Ishikawa (cell line): ENCODE measurements around the gene STARD10.

ENCODE experiments used
- CEBPB ChIP-seq: IDR thresholded peaks from 2 replicates; pipeline ENCODE4 v1.6.1; 2012
- CREB1 ChIP-seq: IDR thresholded peaks from 2 replicates; pipeline ENCODE4 v1.6.1; 2012; ENCODE audit warnings: low read depth
- EGR1 ChIP-seq: IDR thresholded peaks from 2 replicates; pipeline ENCODE4 v1.6.1; 2012
- EP300 ChIP-seq: IDR thresholded peaks from 2 replicates; pipeline ENCODE4 v1.6.1; 2012; ENCODE audit warnings: borderline replicate concordance
- FOXM1 ChIP-seq: IDR thresholded peaks from 2 replicates; pipeline ENCODE4 v1.6.1; 2012; ENCODE audit warnings: low read depth, borderline replicate concordance
- NFIC ChIP-seq: IDR thresholded peaks from 2 replicates; pipeline ENCODE4 v1.6.1; 2012
- RAD21 ChIP-seq: IDR thresholded peaks from 2 replicates; pipeline ENCODE4 v1.6.1; 2012; ENCODE audit warnings: low read depth
- REST ChIP-seq: IDR thresholded peaks from 2 replicates; pipeline ENCODE4 v1.6.1; 2012; ENCODE audit warnings: low read depth, mild to moderate bottlenecking
- TAF1 ChIP-seq: IDR thresholded peaks from 2 replicates; pipeline ENCODE4 v1.6.1; 2012; ENCODE audit warnings: low read depth, mild to moderate bottlenecking
- TCF12 ChIP-seq: IDR thresholded peaks from 2 replicates; pipeline ENCODE4 v1.6.1; 2012; ENCODE audit warnings: low read depth
- TEAD4 ChIP-seq: IDR thresholded peaks from 2 replicates; pipeline ENCODE4 v1.6.1; 2012
- USF1 ChIP-seq: IDR thresholded peaks from 2 replicates; pipeline ENCODE4 v1.6.1; 2012
- YY1 ChIP-seq: IDR thresholded peaks from 2 replicates; pipeline ENCODE4 v1.6.1; 2012; ENCODE audit warnings: low read depth
- ZBTB7A ChIP-seq: IDR thresholded peaks from 2 replicates; pipeline ENCODE4 v1.6.1; 2012; ENCODE audit warnings: low read depth
- TF ChIP-seq, protein P1 (sequence below): IDR thresholded peaks from 2 replicates; pipeline ENCODE4 v1.6.1; 2012

The STARD10 gene

DNA sequence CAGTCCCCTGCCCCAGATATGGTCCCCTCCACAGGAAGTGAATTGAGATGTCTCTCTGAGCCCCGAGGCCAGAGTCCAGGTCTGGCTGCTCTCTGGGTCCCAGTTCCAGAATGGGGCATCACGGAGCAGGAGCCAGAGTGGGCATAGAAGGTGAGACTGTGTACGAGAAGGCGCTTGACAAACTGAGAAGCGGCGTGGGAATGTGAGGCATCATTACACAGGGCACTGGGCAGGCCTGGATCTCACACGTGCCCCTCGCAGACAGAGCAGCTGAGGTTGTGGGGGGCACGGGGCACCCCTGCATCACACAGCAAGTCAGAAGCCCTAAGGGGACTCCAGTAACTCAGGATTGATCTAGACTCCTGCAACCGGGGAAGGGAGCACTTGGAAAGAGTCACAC lies 9.2 kb downstream of the STARD10 start:
- TF ChIP-seq TEAD4 (no peak), FOXM1 (no peak), TAF1 (no peak), RAD21 (no peak), ZBTB7A (no peak), TCF12 (no peak), EGR1 (no peak), USF1 (no peak), CREB1 (no peak), REST (no peak), NFIC (no peak), CEBPB (no peak), YY1 (no peak), EP300 (no peak)
- TF ChIP-seq, protein P1, sequence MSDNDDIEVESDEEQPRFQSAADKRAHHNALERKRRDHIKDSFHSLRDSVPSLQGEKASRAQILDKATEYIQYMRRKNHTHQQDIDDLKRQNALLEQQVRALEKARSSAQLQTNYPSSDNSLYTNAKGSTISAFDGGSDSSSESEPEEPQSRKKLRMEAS: no peak

GRCh38 chr11:72783144-72783905 lies 10.5 kb downstream of the STARD10 start:
- TF ChIP-seq TCF12 (no peak), NFIC (no peak), USF1 (no peak), EGR1 (no peak), RAD21 (no peak), CREB1 (no peak), CEBPB (no peak), ZBTB7A (no peak)
- TF ChIP-seq, protein P1: no peak

DNA sequence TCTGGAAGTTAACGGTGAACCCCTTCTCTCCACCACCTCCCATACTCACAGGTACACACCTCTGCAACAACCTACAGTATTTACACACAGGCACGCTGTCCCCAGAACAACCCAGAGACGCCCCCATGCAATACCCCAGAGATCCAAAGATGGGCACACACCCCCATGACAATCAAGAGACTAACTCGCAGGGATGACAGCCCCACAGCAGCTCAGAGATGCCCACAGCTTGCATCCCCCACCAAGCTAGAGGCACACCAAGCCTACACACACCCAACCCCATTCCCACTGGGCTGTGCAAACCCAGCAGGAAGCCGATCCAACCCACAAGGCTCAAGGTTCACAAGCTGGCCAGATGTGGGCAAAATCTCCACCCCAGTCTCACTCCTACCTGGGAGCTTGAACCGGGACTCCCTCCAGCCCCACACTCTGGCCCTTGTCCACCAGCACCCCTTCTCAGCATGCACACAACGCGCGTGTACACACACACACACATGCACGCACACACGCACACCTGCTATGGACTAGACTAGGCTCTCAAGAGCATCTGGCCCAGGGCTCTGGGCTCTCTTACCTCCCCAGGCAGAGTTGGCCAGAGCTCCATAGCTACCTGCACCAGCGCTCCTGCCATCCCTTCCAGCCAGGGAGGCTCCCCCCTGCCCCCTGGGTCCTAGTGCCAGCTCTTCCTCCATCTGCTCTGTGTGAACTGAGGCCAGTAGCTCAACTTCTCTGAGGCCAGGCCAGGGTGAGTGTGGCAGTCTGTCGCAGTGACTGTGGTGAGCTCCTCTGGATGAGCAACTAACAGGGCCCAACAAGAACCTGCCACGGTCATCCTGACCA lies 11.5 kb downstream of the STARD10 start:
- no peak for TF ChIP-seq USF1
- TF ChIP-seq, protein P1: 0 out of 2 replicates have a peak, but pooled peaks have one; percentile 19
- no peak for TF ChIP-seq TEAD4
- peak; percentile 6; the same call in 1 of the 2 replicates for TF ChIP-seq ZBTB7A

GRCh38 chr11:72781313-72782080 lies 12.3 kb downstream of the STARD10 start:
- TF ChIP-seq ZBTB7A (peak; percentile 93), EGR1 (no peak)

GRCh38 chr11:72781063-72781312 lies 12.9 kb downstream of the STARD10 start:
- TF ChIP-seq EGR1 (no peak), TCF12 (peak; percentile 42; the same call in 1 of the 2 replicates), ZBTB7A (no peak; the same call in 1 of the 2 replicates), NFIC (no peak)
- TF ChIP-seq, protein P1: peak; percentile 61

GRCh38 chr11:72780296-72781062 lies 13.4 kb downstream of the STARD10 start:
- TF ChIP-seq REST (no peak), EP300 (no peak), CEBPB (no peak), FOXM1 (no peak), EGR1 (no peak), TCF12 (no peak)
